Duodenal mucosa (tissue), 2 donors: ENCODE results near the gene EOGT.

ENCODE experiments used
- H3K27ac ChIP-seq: one replicate; pipeline ENCODE4 v1.7.0; 2013; ENCODE audit warnings: low read depth, low read length
- H3K27me3 ChIP-seq, 2 donors: one replicate each; pipeline ENCODE4 v1.7.0; 2013; ENCODE audit warnings: low read length in 2 of 2, control low read depth in 1 of 2; ENCODE audit not compliant: insufficient read depth in 2 of 2, control insufficient read depth in 1 of 2
- H3K36me3 ChIP-seq, 2 donors: one replicate each; pipeline ENCODE4 v1.7.0; 2013; ENCODE audit warnings: low read length in 2 of 2, control low read depth in 1 of 2; ENCODE audit not compliant: insufficient read depth in 2 of 2, control insufficient read depth in 1 of 2
- H3K4me1 ChIP-seq, 2 donors: one replicate each; pipeline ENCODE4 v1.7.0; 2013; ENCODE audit warnings: low read length in 2 of 2, control low read depth in 1 of 2; ENCODE audit not compliant: insufficient read depth in 2 of 2, control insufficient read depth in 1 of 2
- H3K4me3 ChIP-seq, 2 donors: one replicate each; pipeline ENCODE4 v1.7.0; 2013; ENCODE audit warnings: low read length in 2 of 2, low read depth in 1 of 2
- H3K9ac ChIP-seq, 2 donors: one replicate each; pipeline ENCODE4 v1.7.0; 2013; ENCODE audit warnings: low read length in 2 of 2, low read depth in 1 of 2
- H3K9me3 ChIP-seq, 2 donors: one replicate each; pipeline ENCODE4 v1.7.0; 2013; ENCODE audit warnings: low read length in 2 of 2, control low read depth in 1 of 2; ENCODE audit not compliant: control insufficient read depth in 1 of 2

EOGT gene

GRCh38 chr3:69032737-69033136, 19.3 kb upstream of the EOGT start:
- Histone ChIP-seq H3K36me3 (peaks cover 37 to 81% of the 10 kb centered on the region in 2 donors), H3K9ac (no peak overlapping the region), H3K27me3 (no peaks in the 10 kb centered on the region), H3K4me3 (no peak overlapping the region), H3K4me1 (no peaks in the 10 kb centered on the region), H3K9me3 (no peaks in the 10 kb centered on the region), H3K27ac (no peak overlapping the region)

- Histone ChIP-seq H3K36me3 (peaks cover 39 to 87% of the 10 kb centered on the region in 2 donors), H3K4me1 (no peaks in the 10 kb centered on the region), H3K9me3 (no peaks in the 10 kb centered on the region), H3K27ac (no peak overlapping the region), H3K27me3 (no peaks in the 10 kb centered on the region), H3K4me3 (no peak overlapping the region), H3K9ac (no peak overlapping the region)
Observed at GRCh38 chr3:69032142-69032541, 18.7 kb upstream of the EOGT start.

GRCh38 chr3:69031635-69032034, 18.2 kb upstream of the EOGT start:
- no peak overlapping the region for H3K27ac ChIP-seq
- no peak overlapping the region for H3K9ac ChIP-seq
- H3K9me3 ChIP-seq, result no peaks in the 10 kb centered on the region
- no peaks in the 10 kb centered on the region for H3K27me3 ChIP-seq
- H3K4me3 ChIP-seq, result no peak overlapping the region
- H3K4me1 ChIP-seq, result no peaks in the 10 kb centered on the region
- H3K36me3 ChIP-seq, result peaks cover 41 to 86% of the 10 kb centered on the region in 2 donors

- no peaks in the 10 kb centered on the region for H3K4me1 ChIP-seq
- no peak overlapping the region for H3K4me3 ChIP-seq
- H3K36me3 ChIP-seq, result peaks cover 13 to 19% of the 10 kb centered on the region in 2 donors
- no peak overlapping the region for H3K9ac ChIP-seq
- no peak overlapping the region for H3K27ac ChIP-seq
- no peaks in the 10 kb centered on the region for H3K27me3 ChIP-seq
- H3K9me3 ChIP-seq, result no peaks in the 10 kb centered on the region
Observed at GRCh38 chr3:69020857-69021256, 7.4 kb upstream of the EOGT start.

DNA sequence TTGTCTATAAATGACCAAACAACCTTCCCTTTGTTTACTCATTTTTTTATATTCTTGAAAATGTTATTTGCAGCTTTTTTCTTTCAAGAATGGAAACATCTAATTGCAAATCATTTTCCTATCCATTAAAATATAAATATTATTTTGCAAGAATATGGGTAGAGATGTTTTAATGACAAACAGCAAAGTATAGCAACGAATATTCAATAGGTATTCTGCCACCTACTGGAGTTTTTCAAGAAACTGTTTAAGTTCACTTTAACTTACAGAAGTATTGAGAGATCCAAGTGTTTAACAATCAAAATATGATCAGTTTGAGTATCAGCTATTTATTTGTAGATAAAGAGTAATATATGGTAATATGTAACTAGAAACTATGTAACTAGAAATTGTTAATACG, 6.9 kb upstream of the EOGT start:
- H3K9me3 ChIP-seq, result no peaks in the 10 kb centered on the region
- H3K4me1 ChIP-seq, result no peaks in the 10 kb centered on the region
- H3K4me3 ChIP-seq, result no peak overlapping the region
- no peak overlapping the region for H3K9ac ChIP-seq
- H3K27ac ChIP-seq, result no peak overlapping the region
- no peaks in the 10 kb centered on the region for H3K27me3 ChIP-seq
- peaks cover 13 to 14% of the 10 kb centered on the region in 2 donors for H3K36me3 ChIP-seq

GRCh38 chr3:69016901-69017300, 3.4 kb upstream of the EOGT start:
- no peak overlapping the region for H3K27ac ChIP-seq
- H3K4me1 ChIP-seq, result peaks cover 6 to 12% of the 10 kb centered on the region in 2 donors
- H3K27me3 ChIP-seq, result no peaks in the 10 kb centered on the region
- H3K36me3 ChIP-seq, result peaks cover 0 to 5% of the 10 kb centered on the region in 2 donors
- H3K9me3 ChIP-seq, result no peaks in the 10 kb centered on the region
- no peak overlapping the region for H3K9ac ChIP-seq
- H3K4me3 ChIP-seq, result no peak overlapping the region

DNA sequence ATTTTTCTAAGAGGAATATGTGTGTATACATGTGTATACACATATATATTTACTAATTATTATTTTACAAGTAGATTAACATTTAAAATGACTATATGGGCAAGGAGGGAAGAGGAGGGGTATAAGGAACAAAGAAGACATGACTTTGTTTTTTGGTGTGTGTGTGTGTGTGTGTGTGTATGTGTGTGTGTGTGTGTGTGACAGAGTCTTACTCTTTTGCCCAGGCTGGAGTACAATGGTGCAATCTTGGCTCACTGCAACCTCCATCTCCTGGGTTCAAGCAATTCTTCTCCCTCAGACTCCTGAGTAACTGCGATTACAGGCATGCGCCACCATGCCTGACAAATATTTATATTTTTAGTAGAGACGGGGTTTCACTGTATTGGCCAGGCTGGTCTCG, 2.6 kb upstream of the EOGT start:
- Histone ChIP-seq H3K9ac (no peak overlapping the region), H3K9me3 (no peaks in the 10 kb centered on the region), H3K36me3 (peaks cover 0 to 5% of the 10 kb centered on the region in 2 donors), H3K4me3 (no peak overlapping the region), H3K27me3 (no peaks in the 10 kb centered on the region), H3K27ac (no peak overlapping the region), H3K4me1 (peaks cover 6 to 12% of the 10 kb centered on the region in 2 donors)

DNA sequence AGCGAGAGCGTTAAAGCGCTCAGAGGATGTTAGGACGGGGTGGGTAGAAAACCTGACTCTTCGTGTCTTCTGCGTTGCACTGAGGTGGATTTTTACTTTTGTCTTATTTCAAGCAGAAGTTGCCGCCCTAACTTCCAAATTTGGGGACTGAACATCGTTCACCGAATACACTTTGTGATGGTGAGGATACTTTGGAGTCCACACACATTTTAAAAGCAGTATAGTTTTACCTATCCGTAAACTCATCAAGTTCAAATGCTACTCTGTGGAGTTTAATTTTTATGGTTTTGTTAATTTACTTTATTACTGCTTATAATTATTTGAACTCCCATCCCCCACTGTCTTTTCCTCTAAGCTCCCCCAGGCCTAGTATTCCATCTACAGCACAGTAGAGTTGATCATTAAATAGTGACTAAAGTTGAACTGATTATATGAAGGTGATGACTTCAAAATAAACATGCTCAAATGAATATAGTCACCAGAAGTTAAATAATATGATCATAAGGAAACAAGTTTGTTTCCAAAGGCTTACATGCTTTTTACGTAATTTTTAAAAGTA, 617 bp upstream of the EOGT start:
- Histone ChIP-seq H3K9me3 (no peaks in the 10 kb centered on the region), H3K4me3 (peak overlapping the region; percentile 63 to 79), H3K9ac (peak overlapping the region; percentile 63 to 84), H3K27me3 (no peaks in the 10 kb centered on the region), H3K27ac (peak overlapping the region; percentile 87), H3K4me1 (peaks cover 6 to 12% of the 10 kb centered on the region in 2 donors), H3K36me3 (peaks cover 4 to 8% of the 10 kb centered on the region in 2 donors)

DNA sequence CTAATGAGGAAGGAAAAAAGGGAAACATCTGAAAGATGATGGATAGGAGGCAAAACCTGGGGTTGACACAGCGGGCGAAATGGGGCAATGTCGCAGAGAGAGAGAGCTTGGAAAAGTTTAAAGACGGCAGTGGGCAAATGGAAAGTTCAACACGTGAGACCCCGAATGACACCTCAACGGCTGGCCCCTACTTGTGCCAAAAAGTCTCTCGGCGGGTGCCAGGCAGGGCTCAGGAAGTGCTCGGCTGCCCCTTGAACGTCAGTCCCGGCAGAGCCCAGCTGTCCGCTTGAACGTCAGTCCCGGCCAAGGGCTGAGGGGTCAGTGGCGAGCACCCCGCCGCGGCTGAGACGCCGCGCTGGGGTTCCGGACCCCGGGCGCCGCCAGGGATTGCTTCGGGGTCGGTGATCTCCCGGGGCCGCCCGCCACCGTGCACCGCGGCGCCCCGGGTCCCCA, 658 bp downstream of the EOGT start:
- peak overlapping the region; percentile 87 for H3K27ac ChIP-seq
- H3K4me3 ChIP-seq, result peak overlapping the region; percentile 63 to 79
- H3K9me3 ChIP-seq, result no peaks in the 10 kb centered on the region
- H3K4me1 ChIP-seq, result peaks cover 6 to 12% of the 10 kb centered on the region in 2 donors
- H3K36me3 ChIP-seq, result peaks cover 9 to 10% of the 10 kb centered on the region in 2 donors
- peak overlapping the region; percentile 63 to 84 for H3K9ac ChIP-seq
- no peaks in the 10 kb centered on the region for H3K27me3 ChIP-seq

- Histone ChIP-seq H3K4me1 (peaks cover 6 to 12% of the 10 kb centered on the region in 2 donors), H3K9ac (peak overlapping the region; percentile 63 to 84), H3K9me3 (no peaks in the 10 kb centered on the region), H3K4me3 (peak overlapping the region; percentile 63 to 79), H3K27ac (peak overlapping the region; percentile 87), H3K36me3 (peaks cover 9 to 10% of the 10 kb centered on the region in 2 donors), H3K27me3 (no peaks in the 10 kb centered on the region)
Observed at GRCh38 chr3:69012100-69012799, 1.2 kb downstream of the EOGT start.
